ENCODE results near the gene KCNMA1.
"Not testable (repeated sequence)": the region's sequence is repeated elsewhere in the genome, so short reads cannot be mapped to it uniquely, and the experiment has no call there.

Gene KCNMA1

DNA sequence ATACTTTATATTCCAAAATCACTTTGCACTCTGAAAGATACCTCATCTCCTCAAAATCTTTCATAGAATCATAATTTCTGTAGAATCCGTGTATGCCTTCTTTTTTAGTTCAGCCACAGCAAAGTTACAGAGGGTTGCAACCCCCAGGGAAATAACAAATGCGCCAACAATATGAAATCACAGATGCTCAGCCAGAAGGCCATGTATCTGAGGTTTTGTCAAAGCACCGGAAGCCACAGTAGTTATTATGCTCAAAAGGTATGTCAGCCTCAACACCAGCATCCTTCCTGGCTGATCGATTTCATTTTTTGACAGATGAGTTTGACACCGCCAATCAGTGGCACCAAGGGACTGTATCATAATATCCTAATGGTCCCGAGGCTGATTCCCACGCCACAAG lies 204.1 kb downstream of the KCNMA1 start:
- in situ Hi-C loops (cut with HindIII; ENCODE audit: low sequenced_read_pairs), result no loop called here

DNA sequence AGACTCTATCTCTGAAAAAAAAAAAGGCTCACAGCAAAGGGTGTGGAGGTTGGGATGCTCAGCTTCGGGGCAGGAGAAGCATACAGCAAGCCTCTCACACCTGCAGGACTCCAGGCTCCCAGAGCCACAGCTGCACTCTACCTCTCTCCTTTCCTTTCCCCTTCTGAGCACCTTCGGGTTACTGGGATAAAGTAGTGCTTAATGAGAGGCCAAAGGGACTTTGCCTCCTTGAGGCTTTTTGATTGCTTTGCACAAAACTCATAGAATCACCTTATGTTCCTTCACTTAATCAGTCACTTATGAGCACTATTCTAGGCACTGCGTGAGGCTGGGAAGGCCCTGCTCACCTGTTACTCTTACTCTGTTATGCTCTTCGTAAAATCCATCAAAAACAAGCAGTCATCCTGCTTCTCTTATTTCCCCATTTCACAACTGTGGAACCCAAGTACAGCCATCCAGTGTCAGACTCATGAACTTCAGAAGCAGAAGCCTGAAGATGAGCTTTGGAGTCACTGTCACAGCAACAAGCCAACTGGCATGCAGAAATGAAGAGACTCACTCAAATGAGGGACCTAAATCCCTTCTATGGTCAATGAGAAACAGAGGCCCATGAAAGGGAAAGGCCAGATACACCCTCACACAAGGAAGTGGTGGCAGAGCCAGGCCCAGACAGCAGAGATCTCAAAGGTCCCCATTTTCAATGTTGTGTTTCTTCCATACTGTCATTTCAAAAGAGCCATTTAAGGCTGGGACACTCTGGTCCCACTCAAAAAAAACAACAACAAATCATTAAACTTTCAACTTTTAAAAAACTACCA lies 205.4 kb downstream of the KCNMA1 start:
- in situ Hi-C loops (cut with HindIII; ENCODE audit: low sequenced_read_pairs), result no loop called here

DNA sequence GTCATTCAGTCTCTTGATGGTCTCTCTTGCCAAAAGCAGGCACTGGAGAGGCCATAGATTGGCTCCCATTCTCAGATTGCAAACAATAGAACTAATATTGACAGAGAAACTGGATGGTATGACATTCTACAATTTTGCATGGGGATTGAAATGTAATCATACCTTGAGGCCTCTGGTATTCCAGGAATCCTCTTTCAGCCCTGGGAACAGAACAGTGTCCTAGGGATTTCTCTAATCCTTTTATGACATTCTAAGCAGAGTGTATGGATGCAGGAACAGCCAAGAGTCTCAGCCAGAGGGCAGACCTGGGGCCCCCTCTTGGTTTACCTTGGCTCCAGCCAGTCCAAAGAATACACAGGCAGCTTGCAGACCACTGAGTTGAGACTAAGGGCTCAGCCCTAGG lies 206.4 kb downstream of the KCNMA1 start:
- in situ Hi-C loops (cut with HindIII; ENCODE audit: low sequenced_read_pairs), result no loop called here

DNA sequence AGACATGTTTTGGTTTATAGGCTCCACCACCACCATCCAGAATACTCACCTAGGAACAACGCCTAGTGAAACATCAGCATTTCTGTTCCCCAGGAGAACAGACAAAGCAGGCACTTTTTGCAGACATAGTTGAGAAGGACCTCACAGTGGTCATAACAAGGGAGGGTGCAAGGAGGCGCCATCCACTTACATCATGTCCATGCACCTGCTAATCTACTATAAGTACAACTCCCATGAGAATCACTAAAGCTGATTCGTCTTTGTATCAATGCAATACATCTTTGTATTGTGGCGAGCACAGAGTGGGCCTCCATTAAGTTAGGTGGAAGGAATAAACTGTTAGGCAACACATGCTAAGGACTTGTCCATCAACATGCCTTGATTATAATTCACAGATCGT lies 207.1 kb downstream of the KCNMA1 start:
- in situ Hi-C loops (cut with HindIII; ENCODE audit: low sequenced_read_pairs), result no loop called here

DNA sequence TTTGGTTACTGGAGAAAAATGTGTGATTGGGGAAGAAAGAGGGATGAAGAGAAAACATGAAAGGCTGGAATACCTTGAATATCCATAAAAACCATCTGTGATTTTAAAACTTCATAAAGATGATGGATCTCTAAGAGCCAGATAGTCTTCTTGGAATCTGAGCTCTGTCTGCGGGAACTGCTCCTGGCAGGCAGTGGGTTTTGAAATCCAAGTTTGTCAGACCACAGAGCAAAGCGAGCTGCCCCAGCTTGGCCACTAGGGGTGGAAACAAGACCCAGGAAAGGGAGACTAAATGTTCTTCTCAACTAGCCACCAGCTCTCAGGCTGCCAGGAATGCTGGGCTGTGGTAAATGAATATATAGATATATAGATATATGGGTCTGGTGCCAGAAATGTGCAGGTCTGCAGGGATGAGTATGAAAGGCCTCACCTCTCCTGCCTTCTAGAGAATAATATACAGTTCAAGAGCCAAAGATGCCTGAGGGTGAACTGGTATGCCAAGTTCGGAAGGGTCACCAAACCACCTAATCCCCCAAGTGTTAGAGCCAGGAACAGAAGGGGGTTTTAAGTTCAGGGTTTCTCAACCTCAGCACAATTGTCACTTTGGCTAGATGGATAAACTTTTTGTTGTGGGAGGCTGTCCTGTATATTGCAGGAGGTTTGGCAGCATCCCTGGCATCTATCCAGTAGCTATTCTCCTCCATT lies 208.8 kb downstream of the KCNMA1 start:
- in situ Hi-C loops (cut with HindIII; ENCODE audit: low sequenced_read_pairs), result no loop called here

DNA sequence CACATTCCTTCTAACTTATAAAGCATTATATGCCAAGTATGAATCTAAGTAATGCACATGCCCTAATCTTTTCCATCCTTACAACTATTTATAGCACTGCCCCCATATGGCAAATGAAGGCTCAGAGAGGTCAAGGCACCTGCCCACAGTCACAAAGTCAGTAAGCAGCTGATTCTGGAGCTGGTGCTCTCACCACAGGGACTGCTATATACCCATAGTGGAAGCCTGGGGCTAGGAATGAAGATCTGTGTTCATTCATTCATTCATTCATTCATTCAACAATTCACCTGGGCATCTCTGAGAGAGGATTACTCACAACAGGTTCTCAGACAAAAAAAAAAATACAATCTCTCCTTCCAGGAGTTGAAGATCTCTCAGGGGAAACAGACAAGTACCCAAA lies 213.4 kb downstream of the KCNMA1 start:
- in situ Hi-C loops (cut with HindIII; ENCODE audit: low sequenced_read_pairs), result no loop called here

DNA sequence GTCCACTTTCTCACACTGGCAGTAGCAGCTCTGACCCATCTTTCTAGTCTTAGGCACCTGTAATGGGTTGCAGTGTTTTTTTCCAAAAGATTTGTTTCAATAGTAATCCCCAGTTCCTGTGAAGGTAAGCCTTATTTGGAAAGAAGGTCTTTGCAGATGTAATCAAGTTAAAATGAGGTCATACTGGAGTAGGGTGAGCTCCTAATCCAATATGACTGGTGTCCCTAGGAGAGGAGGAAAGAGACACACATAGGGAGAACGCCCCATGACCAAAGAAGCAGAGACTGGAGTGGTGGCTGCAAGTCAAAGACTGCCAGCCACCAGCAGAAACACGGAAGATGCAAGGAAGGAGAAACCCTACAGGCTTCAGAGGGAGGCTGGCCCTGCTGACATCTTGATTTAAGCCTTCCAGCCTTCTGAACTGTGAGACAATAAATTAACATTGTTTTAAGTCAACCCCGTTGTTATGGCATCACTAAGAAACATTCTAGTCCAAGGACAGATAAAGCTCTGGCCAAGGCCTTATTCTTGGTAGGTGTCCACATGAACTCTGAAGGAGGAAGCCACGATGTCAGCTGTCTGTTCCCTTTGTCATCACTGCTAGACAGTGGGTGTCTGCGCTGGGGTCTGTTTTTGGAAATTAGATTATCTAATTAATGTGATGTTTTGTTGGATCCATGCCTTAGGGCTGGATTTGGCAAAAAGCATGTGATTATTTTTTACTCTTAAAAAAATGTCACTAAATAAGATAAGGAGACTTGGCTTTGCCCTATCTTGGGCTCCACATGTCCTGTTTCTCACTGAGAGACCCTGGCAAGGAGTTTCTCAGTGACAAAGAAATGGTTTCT lies 214.9 kb downstream of the KCNMA1 start:
- in situ Hi-C loops (cut with HindIII; ENCODE audit: low sequenced_read_pairs), result no loop called here

DNA sequence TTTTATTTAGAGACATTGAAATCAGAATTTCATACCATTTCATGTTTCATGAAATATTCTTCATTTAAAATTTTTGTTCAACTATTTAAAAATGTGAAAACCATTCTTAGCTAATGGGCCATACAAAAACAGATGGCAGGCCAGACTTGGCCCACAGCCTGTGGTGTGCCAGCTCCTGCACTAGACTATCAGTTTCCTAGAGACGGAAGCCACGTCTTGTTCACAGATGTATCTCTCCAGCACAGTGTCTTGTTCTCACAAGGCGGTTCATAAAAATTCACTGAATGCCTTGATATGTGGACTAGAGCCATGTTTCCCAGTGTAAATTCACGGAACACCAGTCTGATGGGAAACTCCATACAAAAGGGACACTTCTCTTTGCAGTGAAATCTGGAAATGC lies 216.0 kb downstream of the KCNMA1 start:
- in situ Hi-C loops (cut with HindIII; ENCODE audit: low sequenced_read_pairs), result no loop called here

DNA sequence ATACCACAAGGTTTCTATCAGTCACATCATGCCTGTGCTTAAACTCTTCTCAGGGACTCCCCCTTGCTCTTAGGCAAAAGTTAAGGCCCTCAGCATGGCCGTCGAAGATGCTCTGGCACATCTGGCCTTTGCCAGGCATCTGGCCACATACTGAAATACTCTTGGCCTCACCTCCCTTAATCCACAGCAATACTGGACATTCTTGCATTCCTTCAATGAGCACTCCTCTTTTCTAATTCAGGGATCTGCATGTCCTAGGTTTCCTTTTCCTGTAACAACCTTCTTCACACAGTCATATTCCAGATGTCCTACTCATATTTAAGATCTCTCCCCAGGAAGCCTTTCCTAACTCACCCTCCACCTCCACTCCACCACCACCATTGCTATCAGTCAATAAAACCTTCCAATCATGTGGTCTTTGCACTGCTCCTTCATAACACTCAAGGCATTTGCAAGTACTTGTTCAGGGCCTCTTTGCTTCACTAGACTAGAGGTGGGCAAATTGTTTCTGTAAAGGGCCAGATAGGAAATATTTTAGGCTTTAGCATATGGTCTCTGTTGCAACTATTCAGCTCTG lies 216.6 kb downstream of the KCNMA1 start:
- in situ Hi-C loops (cut with HindIII; ENCODE audit: low sequenced_read_pairs), result no loop called here

DNA sequence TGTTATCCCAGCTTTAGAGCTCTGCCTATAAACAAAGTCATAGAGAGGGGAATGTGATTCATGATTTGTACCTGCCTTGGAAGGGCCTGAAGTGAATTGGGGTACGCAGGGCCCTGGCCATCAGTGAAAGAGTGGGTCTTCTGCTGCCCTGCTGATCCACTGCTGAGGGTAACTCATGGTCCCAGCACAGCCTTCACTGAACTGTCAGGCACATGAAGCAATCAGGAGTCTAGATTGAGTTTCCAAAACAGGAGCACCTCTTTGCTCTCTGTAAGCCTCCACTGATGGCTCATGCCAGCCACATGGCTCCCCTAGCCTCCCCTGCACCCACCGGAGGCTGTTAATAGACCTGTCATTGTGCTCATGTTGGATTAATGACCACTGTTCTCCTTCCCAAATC lies 217.6 kb downstream of the KCNMA1 start:
- in situ Hi-C loops (cut with HindIII; ENCODE audit: low sequenced_read_pairs), result loop anchor here (5.0 kb wide), 1 partner anchor 62 kb away; no protein-coding TSS in a partner anchor

DNA sequence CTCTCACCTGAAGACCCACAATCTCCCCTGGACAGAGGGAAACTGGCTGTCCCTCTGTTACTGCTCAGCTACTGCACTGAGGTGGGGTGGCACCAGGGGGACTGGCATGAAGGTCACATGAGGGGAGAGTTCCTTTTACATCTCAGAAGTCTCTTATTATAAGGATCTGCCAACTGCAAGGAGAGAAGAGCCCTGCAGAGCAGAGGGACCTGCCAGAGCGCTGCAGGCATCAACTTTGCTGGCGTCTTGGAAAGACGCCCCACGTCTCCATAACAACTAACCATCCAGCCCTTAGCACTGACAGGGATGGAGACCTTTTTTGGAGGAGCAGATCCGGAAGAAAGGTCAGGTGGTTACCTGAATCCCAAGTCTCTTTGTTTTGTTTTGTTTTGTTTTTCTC lies 218.6 kb downstream of the KCNMA1 start:
- in situ Hi-C loops (cut with HindIII; ENCODE audit: low sequenced_read_pairs), result loop anchor here (5.0 kb wide), 1 partner anchor 63 kb away; no protein-coding TSS in a partner anchor

DNA sequence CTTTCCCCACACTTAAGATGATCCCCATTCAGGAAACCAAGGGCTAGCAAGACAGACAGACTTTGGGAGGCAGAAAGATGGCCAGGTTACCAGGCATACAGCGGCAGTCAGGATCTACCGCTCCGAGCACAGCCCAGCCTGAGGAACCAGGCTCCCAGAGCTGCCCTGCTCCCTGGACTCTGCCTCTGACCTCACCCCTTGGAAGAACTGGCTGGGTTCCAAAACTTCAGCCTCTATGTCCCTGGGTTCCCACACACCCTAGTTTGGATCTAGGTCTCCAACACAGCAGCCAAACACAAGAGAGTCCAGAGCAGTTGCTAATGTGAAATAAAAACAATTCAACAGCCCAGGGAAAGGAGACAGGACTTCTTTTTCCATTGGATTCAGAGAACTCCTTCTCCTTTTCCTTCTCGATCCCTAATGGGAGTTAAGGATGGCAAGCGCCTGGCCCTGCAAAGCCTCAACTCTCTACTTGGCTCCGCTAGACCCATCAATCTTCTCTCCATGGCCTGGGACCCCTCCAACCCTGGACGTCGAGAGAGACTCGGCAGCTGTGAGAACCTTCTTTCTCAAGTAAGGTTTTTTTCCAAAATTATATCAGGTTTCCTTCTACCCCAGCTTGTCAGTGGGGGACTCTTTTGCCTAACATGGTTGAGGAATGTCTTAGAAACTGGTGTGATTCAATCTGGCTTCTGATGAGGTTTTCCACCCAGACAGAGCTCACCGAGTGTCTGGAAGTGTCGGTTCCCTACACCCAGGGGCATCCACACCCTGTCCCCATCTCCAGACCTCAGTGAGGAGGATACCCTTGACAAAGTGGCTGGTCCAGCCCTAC lies 219.6 kb downstream of the KCNMA1 start:
- in situ Hi-C loops (cut with HindIII; ENCODE audit: low sequenced_read_pairs), result loop anchor here (5.0 kb wide), 1 partner anchor 64 kb away; no protein-coding TSS in a partner anchor

DNA sequence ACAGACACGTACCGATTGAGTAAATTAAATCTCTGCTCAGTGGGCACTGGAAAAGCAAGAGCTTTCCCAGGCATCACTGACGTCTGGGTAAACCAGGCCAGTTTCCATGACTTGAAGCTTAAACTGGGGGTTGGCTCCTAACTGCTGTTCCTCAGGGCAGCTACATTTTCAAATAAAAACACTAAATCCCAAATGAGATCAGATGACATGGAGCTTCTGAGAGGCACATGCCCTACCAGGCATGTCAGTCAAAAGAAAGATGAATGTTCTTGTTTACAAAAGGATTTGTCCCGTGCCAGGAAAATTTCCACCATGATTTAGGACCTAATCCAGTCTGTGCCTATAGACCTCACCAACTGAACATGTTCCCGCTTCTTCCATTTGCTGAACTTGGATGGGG lies 220.2 kb downstream of the KCNMA1 start:
- in situ Hi-C loops (cut with HindIII; ENCODE audit: low sequenced_read_pairs), result loop anchor here (5.0 kb wide), 1 partner anchor 65 kb away; no protein-coding TSS in a partner anchor

DNA sequence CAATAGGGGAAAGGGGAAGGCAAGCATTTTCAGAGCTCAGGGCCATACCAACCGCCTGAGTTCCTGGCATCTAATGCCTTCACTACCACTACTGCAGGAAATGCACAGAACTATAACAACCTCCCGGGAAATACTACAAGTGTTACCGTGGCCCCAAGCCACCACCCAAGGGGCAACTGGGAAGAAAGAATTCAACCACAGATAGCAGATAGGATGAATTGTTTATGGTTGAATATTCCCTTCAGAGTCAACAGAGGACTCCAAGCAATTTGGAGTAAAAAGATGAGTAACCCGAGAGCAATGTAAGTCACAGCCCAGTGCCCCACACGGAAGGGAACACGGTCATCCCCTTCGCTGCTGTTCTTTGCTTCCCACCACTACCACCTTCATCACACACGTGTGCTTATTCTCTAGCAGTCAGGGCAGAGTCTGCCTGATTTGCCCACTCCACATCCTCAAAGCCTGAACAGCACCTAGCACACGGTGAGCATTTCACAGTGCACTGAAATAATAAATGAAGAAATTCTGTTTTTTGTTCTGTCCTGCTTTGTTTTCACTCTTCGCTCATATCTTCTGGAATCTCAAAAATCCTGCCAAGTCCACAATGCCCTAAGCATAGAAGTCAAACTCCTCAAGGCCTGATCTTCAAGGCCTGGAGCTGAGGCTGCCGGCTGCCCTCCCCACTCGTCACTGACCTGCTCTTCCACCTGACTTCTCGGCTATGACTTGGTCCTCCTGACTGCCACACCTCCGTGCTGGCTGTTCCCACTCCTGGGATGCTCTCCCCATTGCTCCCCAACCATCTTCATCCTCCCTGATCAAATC lies 221.1 kb downstream of the KCNMA1 start:
- in situ Hi-C loops (cut with HindIII; ENCODE audit: low sequenced_read_pairs), result loop anchor here (5.0 kb wide), 1 partner anchor 66 kb away; no protein-coding TSS in a partner anchor

DNA sequence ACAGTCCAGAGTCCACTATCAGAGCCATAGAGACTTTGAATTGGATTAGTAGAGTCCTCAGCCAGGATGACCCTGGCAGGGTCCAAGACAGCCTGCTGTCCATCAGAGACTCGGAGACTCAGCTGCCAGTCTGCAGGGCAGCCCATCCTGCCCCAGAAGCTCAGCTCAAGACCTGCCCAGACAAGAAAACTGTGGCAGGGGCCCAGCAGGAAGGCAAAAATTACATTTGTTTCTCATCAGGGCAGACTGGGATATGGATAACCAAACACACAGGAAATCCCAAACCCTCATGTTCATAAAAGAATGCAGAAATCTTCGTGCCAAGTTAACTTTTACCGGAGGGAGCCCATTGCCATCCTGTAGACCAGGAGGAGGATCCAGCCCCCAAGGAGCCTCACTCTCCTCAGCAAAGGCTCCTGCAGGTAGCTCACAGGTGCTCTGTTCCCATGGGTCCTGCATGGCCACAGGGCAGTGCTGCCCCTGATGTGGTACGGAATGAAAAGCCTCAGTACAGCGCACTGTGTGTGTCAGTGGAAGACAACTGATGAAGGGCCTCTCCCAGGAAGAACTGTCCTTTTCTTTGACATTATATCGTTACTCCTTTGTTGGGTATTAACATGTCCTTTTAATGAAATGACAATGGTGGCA lies 222.2 kb downstream of the KCNMA1 start:
- in situ Hi-C loops (cut with HindIII; ENCODE audit: low sequenced_read_pairs), result loop anchor here (5.0 kb wide), 1 partner anchor 67 kb away; no protein-coding TSS in a partner anchor

DNA sequence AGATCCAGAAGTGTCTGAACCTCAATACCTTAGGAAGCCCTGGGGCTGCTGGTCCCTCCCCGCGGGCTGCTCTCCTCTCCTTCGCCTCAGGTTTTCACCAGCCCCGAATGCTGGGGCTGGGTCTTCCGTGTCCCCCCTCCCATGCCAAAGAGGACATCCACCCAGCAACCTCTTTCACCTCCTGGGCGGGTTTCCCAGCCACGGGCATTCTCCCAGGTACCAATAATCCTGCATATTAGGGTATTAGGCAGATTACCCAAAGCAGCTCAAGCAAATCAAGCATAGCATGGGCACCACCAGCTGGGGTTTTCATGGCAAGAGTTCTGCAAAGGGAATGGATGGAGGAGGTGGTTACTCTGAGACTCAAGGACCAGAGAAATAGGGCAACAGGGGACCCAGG lies 224.4 kb downstream of the KCNMA1 start:
- in situ Hi-C loops (cut with HindIII; ENCODE audit: low sequenced_read_pairs), result no loop called here

DNA sequence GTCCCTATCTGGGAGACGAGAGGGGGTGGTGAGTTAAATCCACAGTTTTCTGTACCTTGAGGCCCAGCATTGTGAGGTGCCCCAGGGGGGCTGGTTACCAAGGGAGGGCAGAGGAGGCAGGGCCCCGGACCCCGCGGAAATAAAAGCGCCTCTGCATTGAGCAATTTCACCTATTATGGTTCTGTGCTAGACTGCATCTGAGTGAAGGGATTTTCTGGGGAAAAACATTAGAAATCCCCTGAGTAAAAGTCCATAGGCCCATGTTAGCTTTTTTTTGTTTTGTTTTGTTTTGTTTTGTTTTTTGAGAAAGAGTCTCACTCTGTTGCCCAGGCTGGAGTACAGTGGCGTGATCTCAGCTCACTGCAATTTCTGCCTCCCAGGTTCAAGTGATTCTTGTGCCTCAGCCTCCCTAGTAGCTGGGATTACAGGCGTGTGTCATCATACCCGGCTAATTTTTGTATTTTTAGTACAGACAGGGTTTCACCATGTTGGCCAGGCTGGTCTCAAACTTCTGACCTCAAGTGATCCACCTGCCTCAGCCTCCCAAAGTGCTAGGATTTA lies 225.0 kb downstream of the KCNMA1 start:
- in situ Hi-C loops (cut with HindIII; ENCODE audit: low sequenced_read_pairs), result not testable (repeated sequence)

DNA sequence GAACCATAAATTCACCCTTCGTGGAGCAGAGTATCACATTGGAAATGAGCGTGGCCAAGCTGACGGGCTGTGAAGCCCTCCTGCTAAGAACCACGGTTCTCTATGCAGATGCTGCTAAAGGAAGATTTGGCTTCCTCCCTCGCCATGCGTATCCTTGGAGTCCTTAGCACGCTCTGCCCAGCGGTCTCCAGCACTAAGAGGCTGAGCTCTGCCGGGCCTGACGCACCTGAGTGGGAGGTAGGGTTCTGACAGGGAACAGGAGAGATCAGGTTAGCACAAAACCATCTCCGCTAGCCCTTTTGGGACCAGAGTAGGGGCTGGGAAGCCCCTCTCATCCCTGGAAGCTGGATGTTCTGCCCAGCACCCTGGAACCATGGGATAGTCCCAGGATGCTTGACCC lies 225.8 kb downstream of the KCNMA1 start:
- in situ Hi-C loops (cut with HindIII; ENCODE audit: low sequenced_read_pairs), result no loop called here
